IPS-18c (cell line): Measurements from ENCODE around the gene GXYLT2.
"Not testable (repeated sequence)": the region's sequence is repeated elsewhere in the genome, so short reads cannot be mapped to it uniquely, and the experiment has no call there.

Experiments used
- H3K4me3 ChIP-seq: 2 replicates; pipeline ENCODE4 v1.7.0; 2013; ENCODE audit warnings: low read depth, mild to moderate bottlenecking, low read length, moderate library complexity; ENCODE audit not compliant: insufficient read depth
- H3K9me3 ChIP-seq: one replicate; pipeline ENCODE4 v1.6.1; 2013; ENCODE audit warnings: mild to moderate bottlenecking, low read length, moderate library complexity; ENCODE audit not compliant: control insufficient read depth, insufficient read depth

Gene GXYLT2

GRCh38 chr3:72985576-72985975 is 97.7 kb downstream of the GXYLT2 start:
- H3K4me3 ChIP-seq = no peak overlapping the region
- peaks cover 3% of the 10 kb centered on the region for H3K9me3 ChIP-seq

- Histone ChIP-seq H3K9me3 (no peaks in the 10 kb centered on the region), H3K4me3 (no peak overlapping the region)
Measured at GRCh38 chr3:72990701-72991395, 103.0 kb downstream of the GXYLT2 start.

GRCh38 chr3:72991522-72991921 is 103.7 kb downstream of the GXYLT2 start:
- Histone ChIP-seq H3K4me3 (no peak overlapping the region), H3K9me3 (no peaks in the 10 kb centered on the region)

GRCh38 chr3:72993391-72993790 is 105.5 kb downstream of the GXYLT2 start:
- Histone ChIP-seq H3K9me3 (no peaks in the 10 kb centered on the region), H3K4me3 (no peak overlapping the region)

- H3K9me3 ChIP-seq = no peaks in the 10 kb centered on the region
- no peak overlapping the region for H3K4me3 ChIP-seq
Measured at GRCh38 chr3:72995337-72995736, 107.5 kb downstream of the GXYLT2 start.

- peak overlapping the region; percentile 49 for H3K4me3 ChIP-seq
- no peaks in the 10 kb centered on the region for H3K9me3 ChIP-seq
Measured at GRCh38 chr3:72996121-72996472, 108.3 kb downstream of the GXYLT2 start.

- no peaks in the 10 kb centered on the region for H3K9me3 ChIP-seq
- H3K4me3 ChIP-seq = peak within 1 kb of the TSS; percentile 70
Measured at GRCh38 chr3:72996473-72997333, 108.9 kb downstream of the GXYLT2 start, which contains the start of gene PPP4R2. Gene PPP4R2 (plus strand): TSS chr3:72996811. CDS start chr3:72997038, 227 bp downstream.

- H3K4me3 ChIP-seq = peak overlapping the region; percentile 70
- no peaks in the 10 kb centered on the region for H3K9me3 ChIP-seq
Measured at GRCh38 chr3:72997421-72997961, 109.6 kb downstream of the GXYLT2 start.

GRCh38 chr3:72998466-72998865 is 110.6 kb downstream of the GXYLT2 start:
- H3K9me3 ChIP-seq = no peaks in the 10 kb centered on the region
- H3K4me3 ChIP-seq = peak overlapping the region; percentile 46; the same call in 1 of the 2 replicates

GRCh38 chr3:72999951-73000350 is 112.1 kb downstream of the GXYLT2 start:
- Histone ChIP-seq H3K4me3 (no peak overlapping the region), H3K9me3 (no peaks in the 10 kb centered on the region)

- H3K9me3 ChIP-seq, H3K4me3 ChIP-seq: not testable (repeated sequence)
Measured at GRCh38 chr3:73003050-73003449, 115.2 kb downstream of the GXYLT2 start.

GRCh38 chr3:73004316-73004715 is 116.5 kb downstream of the GXYLT2 start:
- no peaks in the 10 kb centered on the region for H3K9me3 ChIP-seq
- no peak overlapping the region for H3K4me3 ChIP-seq

GRCh38 chr3:73007992-73008712 is 120.3 kb downstream of the GXYLT2 start:
- no peaks in the 10 kb centered on the region for H3K9me3 ChIP-seq
- H3K4me3 ChIP-seq = no peak overlapping the region

GRCh38 chr3:73009008-73009407 is 121.2 kb downstream of the GXYLT2 start:
- no peak overlapping the region for H3K4me3 ChIP-seq
- H3K9me3 ChIP-seq = no peaks in the 10 kb centered on the region

GRCh38 chr3:73009750-73010149 is 121.9 kb downstream of the GXYLT2 start:
- Histone ChIP-seq H3K9me3 (no peaks in the 10 kb centered on the region), H3K4me3 (no peak overlapping the region)

GRCh38 chr3:73010158-73010557 is 122.3 kb downstream of the GXYLT2 start:
- H3K9me3 ChIP-seq = no peaks in the 10 kb centered on the region
- no peak overlapping the region for H3K4me3 ChIP-seq

GRCh38 chr3:73018298-73018697 is 130.5 kb downstream of the GXYLT2 start:
- Histone ChIP-seq H3K9me3 (no peaks in the 10 kb centered on the region), H3K4me3 (no peak overlapping the region)
